ENCODE data around the gene PFKL.

Gene PFKL

GRCh38 chr21:44305691-44306090 is 5.8 kb downstream of the PFKL start:
- H4K8ac ChIP-seq (ENCODE audit: low read length), result no peak overlapping the region
- no peak overlapping the region for H2BK120ac ChIP-seq (ENCODE audit: low read depth, low read length)
- H3K36me3 ChIP-seq (ENCODE audit: control insufficient read depth in 1 of 2, insufficient read depth in 2 of 2, low read depth in 1 of 2, low read length in 2 of 2), result peaks cover 19 to 51% of the 10 kb centered on the region in 2 experiments
- no peak overlapping the region for H3K4ac ChIP-seq (ENCODE audit: low read depth in 1 of 2, low read length in 2 of 2)
- H3K4me3 ChIP-seq (ENCODE audit: insufficient read depth in 1 of 2, low read depth in 1 of 2, low read length in 2 of 2), result no peak overlapping the region
- no peak overlapping the region for H3K9ac ChIP-seq (ENCODE audit: low read length)
- no peak overlapping the region for H2BK15ac ChIP-seq (ENCODE audit: low read depth, poor library complexity, severe bottlenecking)
- H2BK5ac ChIP-seq (ENCODE audit: low read depth, low read length, poor library complexity, severe bottlenecking), result no peak overlapping the region
- H3K4me2 ChIP-seq (ENCODE audit: low read length, poor library complexity, severe bottlenecking), result no peak overlapping the region
- H3K18ac ChIP-seq (ENCODE audit: low read depth in 1 of 2, low read length in 2 of 2), result no peak overlapping the region
- no peak overlapping the region for H2AFZ ChIP-seq (ENCODE audit: low read depth, low read length)
- DNase-seq, result no peak
- H3K4me1 ChIP-seq (ENCODE audit: control insufficient read depth, insufficient read depth, low read depth, low read length), result peaks cover 48% of the 10 kb centered on the region
- no peak overlapping the region for H3K14ac ChIP-seq (ENCODE audit: low read length in 2 of 2)
- peaks cover 46% of the 10 kb centered on the region for H3K79me1 ChIP-seq (replicated peaks; ENCODE audit: low read length, poor library complexity, severe bottlenecking)
- H3K9me3 ChIP-seq (ENCODE audit: control insufficient read depth, low read length), result no peaks in the 10 kb centered on the region
- no peak overlapping the region for H3K27ac ChIP-seq (ENCODE audit: low read length, poor library complexity, severe bottlenecking)
- H4K91ac ChIP-seq (ENCODE audit: low read length), result no peak overlapping the region
- H3K27me3 ChIP-seq (ENCODE audit: control insufficient read depth in 1 of 2, insufficient read depth in 1 of 2, low read length in 2 of 2), result no peaks in the 10 kb centered on the region
- WGBS, result 84% methylated on average over 9 of the region's 9 CpGs
- no peak overlapping the region for H2AK5ac ChIP-seq (ENCODE audit: low read length, severe bottlenecking)
- H2BK12ac ChIP-seq (ENCODE audit: low read length in 2 of 2), result no peak overlapping the region
- no peak overlapping the region for H3K23ac ChIP-seq (ENCODE audit: low read length in 2 of 2)

GRCh38 chr21:44306936-44307704 is 7.3 kb downstream of the PFKL start:
- WGBS, result 96% methylated on average over 21 of the region's 21 CpGs
- Histone ChIP-seq H2AFZ (ENCODE audit: low read depth, low read length) (no peak overlapping the region), H3K27me3 (ENCODE audit: control insufficient read depth in 1 of 2, insufficient read depth in 1 of 2, low read length in 2 of 2) (no peaks in the 10 kb centered on the region), H2AK5ac (ENCODE audit: low read length, severe bottlenecking) (no peak overlapping the region), H3K23ac (ENCODE audit: low read length in 2 of 2) (no peak overlapping the region), H3K14ac (ENCODE audit: low read length in 2 of 2) (no peak overlapping the region), H3K9me3 (ENCODE audit: control insufficient read depth, low read length) (no peaks in the 10 kb centered on the region), H3K9ac (ENCODE audit: low read length) (no peak overlapping the region), H3K36me3 (ENCODE audit: control insufficient read depth in 1 of 2, insufficient read depth in 2 of 2, low read depth in 1 of 2, low read length in 2 of 2) (peaks cover 31 to 59% of the 10 kb centered on the region in 2 experiments), H2BK12ac (ENCODE audit: low read length in 2 of 2) (no peak overlapping the region), H3K4me3 (ENCODE audit: insufficient read depth in 1 of 2, low read depth in 1 of 2, low read length in 2 of 2) (no peak overlapping the region), H3K27ac (ENCODE audit: low read length, poor library complexity, severe bottlenecking) (no peak overlapping the region), H4K8ac (ENCODE audit: low read length) (no peak overlapping the region), H2BK5ac (ENCODE audit: low read depth, low read length, poor library complexity, severe bottlenecking) (no peak overlapping the region), H3K18ac (ENCODE audit: low read depth in 1 of 2, low read length in 2 of 2) (no peak overlapping the region), H3K4me1 (ENCODE audit: control insufficient read depth, insufficient read depth, low read depth, low read length) (peaks cover 34% of the 10 kb centered on the region), H2BK120ac (ENCODE audit: low read depth, low read length) (no peak overlapping the region), H3K4me2 (ENCODE audit: low read length, poor library complexity, severe bottlenecking) (no peak overlapping the region), H3K79me1 (replicated peaks; ENCODE audit: low read length, poor library complexity, severe bottlenecking) (peaks cover 36% of the 10 kb centered on the region), H3K4ac (ENCODE audit: low read depth in 1 of 2, low read length in 2 of 2) (no peak overlapping the region), H2BK15ac (ENCODE audit: low read depth, poor library complexity, severe bottlenecking) (no peak overlapping the region), H4K91ac (ENCODE audit: low read length) (no peak overlapping the region)
- DNase-seq, result no peak

- no peak overlapping the region for H2BK5ac ChIP-seq (ENCODE audit: low read depth, low read length, poor library complexity, severe bottlenecking)
- no peak overlapping the region for H2BK12ac ChIP-seq (ENCODE audit: low read length in 2 of 2)
- no peak overlapping the region for H3K9ac ChIP-seq (ENCODE audit: low read length)
- no peak overlapping the region for H4K8ac ChIP-seq (ENCODE audit: low read length)
- H3K4me1 ChIP-seq (ENCODE audit: control insufficient read depth, insufficient read depth, low read depth, low read length), result peaks cover 2% of the 10 kb centered on the region
- no peak overlapping the region for H3K18ac ChIP-seq (ENCODE audit: low read depth in 1 of 2, low read length in 2 of 2)
- H3K27me3 ChIP-seq (ENCODE audit: control insufficient read depth in 1 of 2, insufficient read depth in 1 of 2, low read length in 2 of 2), result no peaks in the 10 kb centered on the region
- no peak overlapping the region for H3K4ac ChIP-seq (ENCODE audit: low read depth in 1 of 2, low read length in 2 of 2)
- no peak for DNase-seq
- H3K23ac ChIP-seq (ENCODE audit: low read length in 2 of 2), result no peak overlapping the region
- H2BK120ac ChIP-seq (ENCODE audit: low read depth, low read length), result no peak overlapping the region
- no peak overlapping the region for H3K27ac ChIP-seq (ENCODE audit: low read length, poor library complexity, severe bottlenecking)
- 96% methylated on average over 28 of the region's 28 CpGs for WGBS
- H2AFZ ChIP-seq (ENCODE audit: low read depth, low read length), result no peak overlapping the region
- H3K14ac ChIP-seq (ENCODE audit: low read length in 2 of 2), result no peak overlapping the region
- no peaks in the 10 kb centered on the region for H3K9me3 ChIP-seq (ENCODE audit: control insufficient read depth, low read length)
- no peak overlapping the region for H2BK15ac ChIP-seq (ENCODE audit: low read depth, poor library complexity, severe bottlenecking)
- H2AK5ac ChIP-seq (ENCODE audit: low read length, severe bottlenecking), result no peak overlapping the region
- peaks cover 21% of the 10 kb centered on the region for H3K79me1 ChIP-seq (replicated peaks; ENCODE audit: low read length, poor library complexity, severe bottlenecking)
- no peak overlapping the region for H3K4me2 ChIP-seq (ENCODE audit: low read length, poor library complexity, severe bottlenecking)
- H3K36me3 ChIP-seq (ENCODE audit: control insufficient read depth in 1 of 2, insufficient read depth in 2 of 2, low read depth in 1 of 2, low read length in 2 of 2), result peaks cover 48 to 95% of the 10 kb centered on the region in 2 experiments
- no peak overlapping the region for H3K4me3 ChIP-seq (ENCODE audit: insufficient read depth in 1 of 2, low read depth in 1 of 2, low read length in 2 of 2)
- no peak overlapping the region for H4K91ac ChIP-seq (ENCODE audit: low read length)
Observed at GRCh38 chr21:44310628-44311507, 11.0 kb downstream of the PFKL start.

GRCh38 chr21:44312089-44312488 is 12.2 kb downstream of the PFKL start:
- peaks cover 12% of the 10 kb centered on the region for H3K79me1 ChIP-seq (replicated peaks; ENCODE audit: low read length, poor library complexity, severe bottlenecking)
- no peak overlapping the region for H2BK15ac ChIP-seq (ENCODE audit: low read depth, poor library complexity, severe bottlenecking)
- H3K27ac ChIP-seq (ENCODE audit: low read length, poor library complexity, severe bottlenecking), result no peak overlapping the region
- H3K23ac ChIP-seq (ENCODE audit: low read length in 2 of 2), result no peak overlapping the region
- no peaks in the 10 kb centered on the region for H3K9me3 ChIP-seq (ENCODE audit: control insufficient read depth, low read length)
- no peak overlapping the region for H2BK5ac ChIP-seq (ENCODE audit: low read depth, low read length, poor library complexity, severe bottlenecking)
- H2BK120ac ChIP-seq (ENCODE audit: low read depth, low read length), result no peak overlapping the region
- no peak overlapping the region for H2AFZ ChIP-seq (ENCODE audit: low read depth, low read length)
- H3K18ac ChIP-seq (ENCODE audit: low read depth in 1 of 2, low read length in 2 of 2), result no peak overlapping the region
- H3K36me3 ChIP-seq (ENCODE audit: control insufficient read depth in 1 of 2, insufficient read depth in 2 of 2, low read depth in 1 of 2, low read length in 2 of 2), result peaks cover 57 to 96% of the 10 kb centered on the region in 2 experiments
- 98% methylated on average over 22 of the region's 22 CpGs for WGBS
- no peak overlapping the region for H3K14ac ChIP-seq (ENCODE audit: low read length in 2 of 2)
- no peak overlapping the region for H2AK5ac ChIP-seq (ENCODE audit: low read length, severe bottlenecking)
- H3K27me3 ChIP-seq (ENCODE audit: control insufficient read depth in 1 of 2, insufficient read depth in 1 of 2, low read length in 2 of 2), result no peaks in the 10 kb centered on the region
- no peak overlapping the region for H2BK12ac ChIP-seq (ENCODE audit: low read length in 2 of 2)
- H3K4me2 ChIP-seq (ENCODE audit: low read length, poor library complexity, severe bottlenecking), result no peak overlapping the region
- no peak overlapping the region for H4K91ac ChIP-seq (ENCODE audit: low read length)
- no peak overlapping the region for H3K4ac ChIP-seq (ENCODE audit: low read depth in 1 of 2, low read length in 2 of 2)
- H3K4me1 ChIP-seq (ENCODE audit: control insufficient read depth, insufficient read depth, low read depth, low read length), result no peaks in the 10 kb centered on the region
- no peak for DNase-seq
- H4K8ac ChIP-seq (ENCODE audit: low read length), result no peak overlapping the region
- H3K9ac ChIP-seq (ENCODE audit: low read length), result no peak overlapping the region
- no peak overlapping the region for H3K4me3 ChIP-seq (ENCODE audit: insufficient read depth in 1 of 2, low read depth in 1 of 2, low read length in 2 of 2)

All from mesenchymal stem cell (in vitro differentiated cells and primary cell).